HG03045 (cell line): ENCODE measurements around the gene ADAMTS10.
"Not testable (repeated sequence)": the region's sequence is repeated elsewhere in the genome, so short reads cannot be mapped to it uniquely, and the experiment has no call there.

Experiments
- ATAC-seq: cut with Tn5 transposase; IDR thresholded peaks from one replicate; pipeline ENCODE4 v1.9.1; 2021; ENCODE audit warnings: mild to moderate bottlenecking, moderate library complexity; ENCODE audit not compliant: unreplicated experiment

The ADAMTS10 gene

GRCh38 chr19:8564866-8565265 lies 45.6 kb downstream of the ADAMTS10 start:
- ATAC-seq, result not testable (repeated sequence)

DNA sequence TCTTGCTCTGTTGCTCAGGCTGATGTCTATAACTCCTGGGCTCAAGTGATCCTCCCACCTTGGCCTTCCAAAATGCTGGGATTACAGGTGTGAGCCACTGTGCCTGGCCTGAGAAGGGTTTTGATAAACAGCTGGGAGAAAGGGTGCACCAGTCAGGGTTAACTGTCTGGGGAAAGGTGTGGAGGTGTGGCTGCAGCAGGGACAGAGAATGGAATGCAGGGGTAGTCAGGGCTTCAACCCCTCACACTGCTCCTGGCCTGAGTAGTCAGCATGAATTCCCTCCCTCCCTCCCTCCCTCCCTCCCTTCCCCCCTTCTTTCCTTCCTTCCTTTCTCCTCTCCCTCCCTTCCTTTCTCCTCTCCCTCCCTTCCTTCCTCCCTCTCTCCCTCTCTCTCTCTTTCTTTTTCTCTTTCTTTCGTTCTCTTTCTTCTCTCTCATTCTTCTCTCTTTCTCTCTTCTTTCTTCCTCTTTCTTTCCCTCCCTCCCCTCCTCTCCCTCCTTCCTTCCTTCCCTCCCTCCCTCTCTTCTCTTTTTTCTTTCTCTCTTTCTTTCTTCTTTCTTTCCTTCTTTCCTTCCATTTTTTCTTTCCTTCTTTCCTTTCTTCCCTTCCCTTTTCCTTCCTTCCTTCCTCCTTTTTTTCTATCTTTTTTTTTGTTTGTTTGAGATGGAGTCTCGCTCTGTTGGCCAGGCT lies 49.3 kb downstream of the ADAMTS10 start:
- no peak for ATAC-seq

- no peak for ATAC-seq
Observed at GRCh38 chr19:8558325-8558724, 52.2 kb downstream of the ADAMTS10 start.

DNA sequence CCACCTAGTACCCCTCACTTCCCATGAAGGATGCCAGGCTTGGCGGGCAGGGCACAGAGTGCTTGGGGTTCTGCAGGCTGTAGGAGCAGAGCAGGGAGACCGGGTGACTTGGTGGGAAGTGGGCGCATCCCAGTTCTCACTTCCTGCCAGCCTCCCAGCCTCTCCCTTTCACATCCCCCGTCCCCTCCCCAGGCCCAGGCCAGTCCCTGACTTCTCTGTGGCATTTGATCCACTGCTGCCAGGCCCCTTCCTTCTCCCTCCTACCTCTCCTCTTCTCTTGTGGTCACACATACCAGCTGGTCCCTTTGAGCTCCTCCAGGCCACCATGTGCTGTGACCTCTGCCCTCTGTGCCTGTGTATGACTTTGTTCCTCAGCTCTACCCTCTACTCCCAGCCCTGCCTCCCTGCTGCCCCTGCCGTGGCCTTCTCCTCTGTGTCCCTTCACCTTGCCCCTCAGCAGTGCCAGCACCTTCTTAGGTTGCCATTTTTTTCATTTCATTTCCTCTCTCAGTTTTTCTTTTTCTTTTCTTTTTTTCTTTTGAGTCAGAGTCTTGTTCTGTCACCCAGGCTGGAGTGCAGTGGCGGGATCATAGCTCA lies 52.8 kb downstream of the ADAMTS10 start:
- ATAC-seq, result no peak

GRCh38 chr19:8553729-8554128 lies 56.8 kb downstream of the ADAMTS10 start:
- not testable (repeated sequence) for ATAC-seq

GRCh38 chr19:8552810-8553209 lies 57.7 kb downstream of the ADAMTS10 start:
- ATAC-seq, result no peak

- ATAC-seq, result no peak
Observed at GRCh38 chr19:8550070-8550469, 60.4 kb downstream of the ADAMTS10 start.

- ATAC-seq, result no peak
Observed at GRCh38 chr19:8545743-8546142, 64.8 kb downstream of the ADAMTS10 start.

GRCh38 chr19:8544168-8544567 lies 66.3 kb downstream of the ADAMTS10 start:
- ATAC-seq, result no peak

GRCh38 chr19:8539621-8540149 lies 70.8 kb downstream of the ADAMTS10 start:
- ATAC-seq, result no peak

GRCh38 chr19:8537099-8537498 lies 73.4 kb downstream of the ADAMTS10 start:
- no peak for ATAC-seq

GRCh38 chr19:8536282-8536681 lies 74.2 kb downstream of the ADAMTS10 start:
- no peak for ATAC-seq

- no peak for ATAC-seq
Observed at GRCh38 chr19:8532225-8532624, 78.3 kb downstream of the ADAMTS10 start.

- no peak for ATAC-seq
Observed at GRCh38 chr19:8531470-8531869, 79.0 kb downstream of the ADAMTS10 start.
